ENCODE results near the gene ZNF609.

DNA sequence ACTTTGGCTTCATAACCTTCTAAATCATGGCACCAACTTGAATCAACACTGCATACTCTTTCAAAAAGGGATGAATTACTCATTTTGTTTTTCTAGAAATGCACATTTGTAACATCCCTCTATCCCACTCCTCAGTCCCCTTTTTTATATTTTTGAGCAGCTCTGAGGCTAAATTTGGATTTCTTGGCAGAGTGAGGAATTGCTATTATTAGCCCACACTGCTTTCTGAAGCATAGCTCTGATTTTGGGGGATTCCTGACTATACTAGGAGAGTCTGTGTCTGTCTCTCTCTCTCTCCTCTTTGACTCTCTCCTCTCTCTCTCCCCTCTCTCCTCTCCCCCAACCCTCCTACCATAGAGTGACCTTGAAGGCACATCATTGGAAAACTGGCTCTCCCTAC lies 238.4 kb downstream of the ZNF609 start:
- TF ChIP-seq CTCF (IDR thresholded peaks at IDR 0.05) (no peak), POLR2A (IDR thresholded peaks at IDR 0.05; ENCODE audit: low read length) (no peak), ZFP36 (IDR thresholded peaks at IDR 0.05; ENCODE audit: borderline replicate concordance, partially characterized antibody) (no peak), TFCP2L1 (CRISPR knock-in tag; IDR thresholded peaks at IDR 0.05) (no peak), CEBPB (IDR thresholded peaks at IDR 0.05) (no peak)
- TF ChIP-seq, protein P1, sequence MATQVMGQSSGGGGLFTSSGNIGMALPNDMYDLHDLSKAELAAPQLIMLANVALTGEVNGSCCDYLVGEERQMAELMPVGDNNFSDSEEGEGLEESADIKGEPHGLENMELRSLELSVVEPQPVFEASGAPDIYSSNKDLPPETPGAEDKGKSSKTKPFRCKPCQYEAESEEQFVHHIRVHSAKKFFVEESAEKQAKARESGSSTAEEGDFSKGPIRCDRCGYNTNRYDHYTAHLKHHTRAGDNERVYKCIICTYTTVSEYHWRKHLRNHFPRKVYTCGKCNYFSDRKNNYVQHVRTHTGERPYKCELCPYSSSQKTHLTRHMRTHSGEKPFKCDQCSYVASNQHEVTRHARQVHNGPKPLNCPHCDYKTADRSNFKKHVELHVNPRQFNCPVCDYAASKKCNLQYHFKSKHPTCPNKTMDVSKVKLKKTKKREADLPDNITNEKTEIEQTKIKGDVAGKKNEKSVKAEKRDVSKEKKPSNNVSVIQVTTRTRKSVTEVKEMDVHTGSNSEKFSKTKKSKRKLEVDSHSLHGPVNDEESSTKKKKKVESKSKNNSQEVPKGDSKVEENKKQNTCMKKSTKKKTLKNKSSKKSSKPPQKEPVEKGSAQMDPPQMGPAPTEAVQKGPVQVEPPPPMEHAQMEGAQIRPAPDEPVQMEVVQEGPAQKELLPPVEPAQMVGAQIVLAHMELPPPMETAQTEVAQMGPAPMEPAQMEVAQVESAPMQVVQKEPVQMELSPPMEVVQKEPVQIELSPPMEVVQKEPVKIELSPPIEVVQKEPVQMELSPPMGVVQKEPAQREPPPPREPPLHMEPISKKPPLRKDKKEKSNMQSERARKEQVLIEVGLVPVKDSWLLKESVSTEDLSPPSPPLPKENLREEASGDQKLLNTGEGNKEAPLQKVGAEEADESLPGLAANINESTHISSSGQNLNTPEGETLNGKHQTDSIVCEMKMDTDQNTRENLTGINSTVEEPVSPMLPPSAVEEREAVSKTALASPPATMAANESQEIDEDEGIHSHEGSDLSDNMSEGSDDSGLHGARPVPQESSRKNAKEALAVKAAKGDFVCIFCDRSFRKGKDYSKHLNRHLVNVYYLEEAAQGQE (IDR thresholded peaks at IDR 0.05): no peak

Measured in A549 (cell line).